HTR-8/SVneo (cell line): ENCODE measurements around the gene PELI2.

Experiments used
- DNase-seq: peaks from one replicate; pipeline ENCODE4 v3.0.0; 2011; ENCODE audit warnings: low spot score, mixed read lengths; ENCODE audit not compliant: insufficient read length
- FAIRE-seq: peaks from 2 replicates; lab custom pipeline; 2011; peaks lifted over from hg19 to GRCh38; lab: Jason Lieb, UNC

PELI2 gene

GRCh38 chr14:56224229-56224628, 106.0 kb downstream of the PELI2 start:
- FAIRE-seq (no peak), DNase-seq (no peak)

- DNase-seq, result no peak
- FAIRE-seq, result no peak
These were observed 106.8 kb downstream of the PELI2 start for GRCh38 chr14:56224691-56225681.

DNA sequence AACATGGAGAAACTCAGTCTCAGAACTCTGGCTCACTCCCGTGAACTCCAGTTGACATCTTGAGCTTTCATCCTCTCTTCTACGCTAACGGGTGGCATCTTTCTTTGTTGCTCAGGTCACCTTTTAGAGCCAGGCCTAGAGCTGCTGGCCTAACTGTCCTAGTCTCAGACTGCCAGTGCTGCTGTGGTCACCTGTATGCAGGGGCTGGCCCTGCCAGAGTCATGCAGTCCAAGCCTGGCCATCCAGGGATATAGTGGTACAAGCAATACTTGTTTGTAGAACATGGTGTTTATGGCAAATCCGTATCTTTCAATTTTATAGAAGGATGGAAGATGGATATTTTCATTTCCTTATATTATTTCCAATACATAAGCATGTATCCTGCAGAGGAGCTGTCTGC, 117.2 kb downstream of the PELI2 start:
- no peak for FAIRE-seq
- no peak for DNase-seq

DNA sequence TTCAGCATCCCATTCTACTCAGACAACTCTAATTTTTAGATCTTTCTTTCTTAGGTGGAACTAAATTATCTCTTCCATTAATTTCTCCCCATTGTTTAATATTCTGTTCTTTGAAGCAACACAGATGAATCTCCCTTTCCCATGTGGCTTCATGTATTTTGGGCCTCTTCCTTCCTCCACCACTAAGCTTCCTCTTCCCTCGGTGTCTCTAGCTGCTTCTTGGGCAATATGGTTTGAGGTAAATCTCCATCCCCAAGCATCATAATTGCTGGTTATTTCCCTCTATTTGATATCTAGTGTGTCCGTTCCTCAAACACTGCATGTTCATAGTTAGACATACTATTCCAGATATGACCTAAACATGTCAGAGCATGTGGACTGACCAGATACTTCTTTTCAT, 119.2 kb downstream of the PELI2 start:
- DNase-seq, result no peak
- FAIRE-seq, result peak; percentile 74

- FAIRE-seq, result no peak
- no peak for DNase-seq
These were observed 123.2 kb downstream of the PELI2 start for GRCh38 chr14:56241461-56241860.

DNA sequence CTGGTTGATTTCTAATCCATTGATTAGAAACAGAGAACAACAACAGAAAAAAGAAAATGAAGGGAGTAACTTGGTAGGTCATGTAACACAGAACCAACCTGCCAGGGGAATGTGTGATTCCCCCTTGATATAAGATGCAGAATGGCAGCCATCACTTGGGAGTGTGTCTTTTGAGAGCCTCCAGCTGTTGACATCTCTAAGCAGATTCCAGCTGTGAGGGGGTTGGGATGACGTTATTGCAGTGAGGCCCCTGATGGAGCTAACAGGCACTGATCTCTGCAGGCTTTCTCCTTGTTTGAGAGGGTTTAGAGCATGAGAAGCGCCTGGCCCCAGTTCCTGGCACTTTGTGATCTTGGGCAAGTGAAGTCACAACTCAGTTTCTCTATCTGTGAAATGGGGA, 124.9 kb downstream of the PELI2 start:
- FAIRE-seq, result no peak
- no peak for DNase-seq

- DNase-seq (no peak), FAIRE-seq (no peak)
These were observed 126.1 kb downstream of the PELI2 start for GRCh38 chr14:56244138-56244789.

- DNase-seq (no peak), FAIRE-seq (no peak)
These were observed 129.4 kb downstream of the PELI2 start for GRCh38 chr14:56247495-56248200.

- FAIRE-seq (no peak), DNase-seq (no peak)
These were observed 130.2 kb downstream of the PELI2 start for GRCh38 chr14:56248442-56248841.

GRCh38 chr14:56261046-56261445, 142.8 kb downstream of the PELI2 start:
- DNase-seq, result no peak
- no peak for FAIRE-seq

DNA sequence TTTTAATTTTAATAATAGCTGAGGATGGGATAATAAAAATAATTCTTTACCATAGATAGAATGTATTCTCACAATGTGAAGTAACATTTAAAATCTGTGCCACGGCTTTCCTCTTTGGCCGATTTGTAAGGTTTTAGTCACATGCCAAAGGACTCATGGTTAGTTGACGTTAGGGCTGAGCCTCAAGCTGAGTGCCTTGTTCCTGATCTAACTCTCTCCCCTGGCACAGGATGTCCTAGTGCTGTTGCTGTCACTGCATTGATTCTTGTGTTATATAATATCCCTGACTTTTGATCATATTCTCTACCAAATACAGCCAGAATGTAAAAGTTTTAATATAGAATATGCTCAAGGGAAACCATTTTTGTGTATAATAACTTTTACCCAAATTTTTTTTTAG, 144.3 kb downstream of the PELI2 start:
- DNase-seq, result no peak
- no peak for FAIRE-seq

DNA sequence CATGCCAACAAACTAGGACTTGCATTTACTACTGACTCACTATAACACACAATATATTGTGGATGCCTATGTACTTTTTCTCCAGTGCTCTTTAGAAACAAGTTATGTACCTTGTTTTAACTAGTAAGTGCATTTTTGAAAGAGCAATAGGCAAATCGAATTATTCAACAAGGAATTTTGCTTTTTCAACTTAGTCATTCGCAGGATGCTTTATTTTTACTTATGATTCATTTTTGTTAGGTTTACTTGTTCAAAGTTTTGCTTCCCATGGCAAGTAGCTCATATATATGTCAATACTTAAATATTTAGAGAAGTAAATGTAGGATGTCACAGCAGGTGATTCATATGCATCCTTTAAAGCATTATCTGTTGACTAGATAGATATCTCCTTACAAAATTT, 149.8 kb downstream of the PELI2 start:
- DNase-seq, result no peak
- no peak for FAIRE-seq

- FAIRE-seq (peak; percentile 58), DNase-seq (no peak)
These were observed 150.5 kb downstream of the PELI2 start for GRCh38 chr14:56268673-56269072.

GRCh38 chr14:56270921-56271320, 152.7 kb downstream of the PELI2 start:
- FAIRE-seq (no peak), DNase-seq (no peak)

DNA sequence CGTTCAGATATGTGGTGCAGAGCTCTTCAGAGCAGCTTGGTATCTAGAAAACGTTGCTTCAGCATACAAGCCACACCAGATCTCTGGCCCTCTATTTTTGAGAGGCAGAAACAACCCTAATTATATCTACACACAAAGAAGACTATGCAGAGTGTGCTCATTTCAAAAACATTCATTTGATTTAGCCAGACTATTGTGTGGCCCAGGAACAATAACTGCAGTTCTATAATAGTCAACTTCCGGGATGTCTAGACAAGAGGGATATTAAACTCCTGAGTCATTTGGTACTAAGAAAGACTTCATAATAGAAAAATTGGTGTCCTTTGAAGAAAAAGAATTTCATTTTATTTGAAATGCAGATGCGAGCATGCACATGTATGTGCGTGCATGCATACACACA, 153.8 kb downstream of the PELI2 start:
- DNase-seq (no peak), FAIRE-seq (no peak)

DNA sequence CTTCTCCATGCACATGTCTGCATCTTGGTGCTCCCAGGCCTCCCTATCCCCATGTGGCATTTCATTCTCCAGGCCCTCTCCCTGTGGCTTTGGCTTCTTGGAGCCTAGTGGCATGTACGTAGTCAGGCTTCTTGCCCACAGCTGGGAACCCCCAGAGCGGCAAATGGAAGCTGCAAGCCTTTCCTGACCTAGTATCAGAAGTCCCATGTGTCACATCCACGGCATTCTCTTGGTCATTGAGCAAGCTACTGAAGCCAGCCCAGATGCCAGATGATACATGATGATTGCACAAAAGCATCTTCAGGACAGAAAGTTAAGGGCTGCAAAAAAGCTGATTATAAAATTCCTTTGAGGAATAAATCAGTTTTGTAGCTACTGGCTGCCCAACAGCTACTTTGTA, 154.9 kb downstream of the PELI2 start:
- DNase-seq (no peak), FAIRE-seq (no peak)

- DNase-seq (no peak), FAIRE-seq (peak; percentile 20)
These were observed 155.7 kb downstream of the PELI2 start for GRCh38 chr14:56273951-56274350.

DNA sequence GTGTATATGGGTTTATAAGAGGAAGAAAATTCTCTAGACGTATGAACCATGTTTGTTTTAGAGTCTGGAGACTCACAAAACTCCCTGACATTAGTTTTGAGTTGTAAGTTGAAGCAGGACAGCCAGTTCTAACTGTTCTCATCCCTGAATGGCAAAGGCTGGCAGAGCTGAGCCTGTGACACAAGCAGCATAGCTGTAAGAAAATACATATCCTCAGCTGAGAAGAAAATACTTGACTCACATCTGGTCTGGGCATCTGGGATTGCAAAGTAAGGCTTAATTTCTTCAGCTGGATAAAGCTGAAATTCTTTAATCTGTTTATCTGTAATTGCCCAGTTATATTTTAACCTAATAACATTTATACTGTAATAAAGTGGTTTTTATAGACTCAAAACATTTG, 156.3 kb downstream of the PELI2 start:
- DNase-seq, result no peak
- no peak for FAIRE-seq

- FAIRE-seq (no peak), DNase-seq (no peak)
These were observed 157.9 kb downstream of the PELI2 start for GRCh38 chr14:56276108-56276507.

DNA sequence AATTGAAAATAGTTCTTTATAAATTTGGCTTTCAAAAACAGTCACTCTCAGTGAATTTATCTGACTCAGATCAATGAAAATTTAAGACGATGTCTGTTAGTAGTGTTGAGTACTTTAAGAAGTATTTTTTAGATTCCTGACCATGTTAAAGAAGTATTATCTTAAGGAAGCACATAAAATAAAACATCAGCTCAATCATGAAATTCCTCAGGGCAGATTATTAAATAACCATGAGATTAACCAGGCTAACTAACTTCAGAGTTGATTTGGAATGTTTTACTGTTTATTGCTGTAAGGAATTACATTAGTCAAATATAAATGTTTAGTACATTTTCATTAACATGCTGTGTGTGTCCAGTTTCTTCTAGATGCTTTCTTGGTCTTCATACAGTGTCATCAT, 160.2 kb downstream of the PELI2 start:
- no peak for DNase-seq
- no peak for FAIRE-seq

GRCh38 chr14:56280843-56281242, 162.6 kb downstream of the PELI2 start:
- DNase-seq (no peak), FAIRE-seq (no peak)
